GM18519 (cell line): ENCODE results near the gene FAM124B.

ENCODE experiments used
- ATAC-seq: cut with Tn5 transposase; IDR thresholded peaks from one replicate; pipeline ENCODE4 v1.9.1; 2021; ENCODE audit warnings: mild to moderate bottlenecking, moderate library complexity; ENCODE audit not compliant: unreplicated experiment, low FRiP score

FAM124B gene, protein sequence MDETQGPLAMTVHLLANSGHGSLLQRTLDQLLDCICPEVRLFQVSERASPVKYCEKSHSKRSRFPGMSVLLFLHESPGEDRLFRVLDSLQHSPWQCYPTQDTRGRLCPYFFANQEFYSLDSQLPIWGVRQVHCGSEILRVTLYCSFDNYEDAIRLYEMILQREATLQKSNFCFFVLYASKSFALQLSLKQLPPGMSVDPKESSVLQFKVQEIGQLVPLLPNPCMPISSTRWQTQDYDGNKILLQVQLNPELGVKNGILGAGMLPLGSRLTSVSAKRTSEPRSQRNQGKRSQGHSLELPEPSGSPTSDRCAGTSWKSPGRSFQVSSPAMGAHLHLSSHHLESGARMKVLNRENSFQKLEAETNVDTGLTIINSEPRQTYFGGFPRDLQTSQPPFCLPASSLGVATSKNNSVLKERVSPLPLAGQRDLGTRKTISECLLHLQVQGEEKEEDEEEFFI

DNA sequence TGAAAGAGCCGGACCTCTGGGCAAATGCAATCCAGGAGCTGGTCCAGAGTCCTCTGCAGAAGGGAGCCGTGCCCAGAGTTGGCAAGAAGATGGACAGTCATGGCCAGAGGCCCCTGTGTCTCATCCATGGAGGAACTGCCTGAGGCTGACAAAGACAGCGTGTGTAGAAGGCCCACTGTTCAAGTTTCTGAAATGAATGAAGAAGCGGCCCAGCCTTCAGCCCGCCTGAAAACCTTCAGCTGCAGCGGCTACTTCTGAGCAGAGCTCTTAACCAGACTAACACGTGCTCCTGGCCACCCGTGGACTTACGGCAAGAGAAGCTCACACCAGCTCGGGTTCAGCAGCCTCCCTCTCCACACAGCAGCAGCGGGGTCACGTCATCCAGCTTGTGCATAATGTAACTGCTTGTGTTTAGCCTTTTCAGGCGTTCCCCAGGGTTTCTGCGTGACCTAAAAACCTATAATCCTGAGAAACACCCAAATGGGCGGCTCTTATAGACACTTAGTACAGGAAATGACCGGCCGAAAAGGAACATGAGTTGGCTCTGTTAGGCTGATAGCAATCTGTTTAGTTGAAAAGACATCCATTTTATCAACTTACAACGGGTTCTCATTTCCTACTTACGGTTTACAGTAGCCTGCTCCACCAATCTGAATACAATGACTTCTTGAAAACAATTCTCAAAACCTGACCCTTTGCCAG is at the start of gene FAM124B:
Gene FAM124B (minus strand): TSS at position 467 of the 702 bp plus-strand sequence. CDS start 339 bp downstream, at position 128.
- peak; percentile 63 for ATAC-seq

DNA sequence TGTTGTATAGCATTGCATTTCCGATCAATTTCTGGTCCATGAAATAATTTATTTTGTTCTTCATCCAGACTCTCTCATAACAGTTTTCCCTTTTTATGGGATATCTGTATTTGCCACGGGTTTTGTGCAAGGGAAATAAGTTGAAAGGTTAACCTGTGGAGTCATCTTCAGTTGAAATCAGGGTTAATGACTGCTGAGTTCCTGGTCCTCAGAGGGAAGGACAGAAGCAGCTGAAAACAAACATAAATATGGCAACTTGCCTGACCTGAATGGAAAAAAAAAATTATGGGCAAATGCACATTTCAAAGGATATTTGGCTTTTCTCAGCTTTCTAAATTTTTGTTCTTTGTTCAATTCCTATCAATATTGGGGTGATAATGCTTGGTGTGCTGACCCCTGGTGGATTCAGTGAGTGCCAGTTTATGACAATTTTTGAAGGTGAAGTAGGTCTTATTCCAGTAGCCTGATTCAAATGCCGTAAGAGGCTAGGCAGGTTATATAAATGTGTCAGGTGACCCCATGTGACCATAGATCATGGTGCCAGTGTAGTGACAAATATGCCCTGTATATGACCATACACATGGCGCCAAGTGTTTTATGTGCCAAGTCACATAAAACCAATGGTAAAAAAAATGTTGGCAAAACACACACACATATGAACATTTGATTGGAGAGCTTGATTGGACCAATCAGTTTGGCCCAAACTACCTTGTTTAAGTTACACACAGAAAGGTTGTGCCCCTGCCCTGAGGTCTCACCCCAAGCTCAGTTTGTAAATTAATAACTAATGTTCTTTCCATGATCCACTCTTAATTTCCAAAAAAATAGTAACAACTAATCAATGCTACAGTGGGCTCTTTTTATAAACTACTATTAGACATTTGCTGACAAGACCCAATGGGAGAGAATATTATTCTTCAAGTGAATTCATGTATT is 47.6 kb upstream of the FAM124B start:
- peak; percentile 77 for ATAC-seq

DNA sequence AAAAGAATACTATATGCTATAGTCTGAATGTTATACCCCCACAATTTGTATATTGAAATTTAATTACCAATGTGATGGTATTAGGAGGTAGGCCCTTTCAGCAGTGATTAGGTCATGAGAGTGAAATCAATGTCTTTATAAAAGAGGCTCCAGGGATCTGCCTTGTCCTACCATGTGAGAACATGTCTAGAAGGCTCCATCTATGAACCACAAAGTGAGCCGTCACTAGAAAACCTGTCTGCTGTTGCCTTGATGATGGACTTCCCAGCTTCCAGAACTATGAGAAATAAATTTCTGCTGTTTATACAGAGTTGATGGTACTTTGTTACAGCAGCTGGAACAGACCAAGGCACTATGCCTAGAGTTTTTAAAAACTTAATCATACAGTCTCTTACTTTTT is 46.3 kb upstream of the FAM124B start:
- no peak for ATAC-seq

DNA sequence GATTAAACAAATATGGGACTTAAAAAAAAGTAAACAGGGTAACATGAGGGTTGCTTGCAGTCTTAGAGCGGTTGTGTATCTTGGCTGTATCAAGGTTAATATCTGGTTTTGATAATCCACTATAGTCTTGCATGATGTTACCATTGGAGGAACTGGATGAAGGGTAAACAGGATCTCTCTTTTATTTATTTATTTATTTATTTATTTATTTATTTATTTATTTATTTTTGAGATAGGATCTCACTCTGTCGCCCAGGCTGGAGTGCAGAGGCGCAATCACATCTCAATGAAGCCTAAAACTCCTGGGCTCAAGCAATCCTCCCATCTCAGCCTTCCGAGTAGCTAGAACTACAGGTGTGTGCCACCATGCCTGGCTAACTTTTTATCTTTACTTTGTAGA is 42.9 kb upstream of the FAM124B start:
- no peak for ATAC-seq

DNA sequence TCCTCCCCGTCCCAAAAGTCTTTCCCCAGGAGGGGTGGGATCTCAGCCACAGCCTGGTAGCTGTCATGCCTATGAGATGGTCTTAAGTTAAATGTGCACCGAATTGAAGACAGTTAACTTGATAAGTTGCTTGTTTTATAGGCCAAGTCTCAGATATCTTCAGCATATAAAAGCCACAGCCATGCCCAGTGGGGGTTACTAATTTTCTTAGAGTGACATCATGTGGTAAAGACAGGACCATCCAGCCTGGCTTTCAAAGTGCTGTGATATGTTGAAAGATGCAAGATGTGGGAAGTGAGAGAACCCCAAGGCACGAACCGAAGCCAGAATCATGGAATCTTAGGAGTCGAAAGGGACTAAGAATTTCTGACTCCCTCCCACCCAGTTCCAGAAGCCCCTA is 42.1 kb upstream of the FAM124B start:
- no peak for ATAC-seq

DNA sequence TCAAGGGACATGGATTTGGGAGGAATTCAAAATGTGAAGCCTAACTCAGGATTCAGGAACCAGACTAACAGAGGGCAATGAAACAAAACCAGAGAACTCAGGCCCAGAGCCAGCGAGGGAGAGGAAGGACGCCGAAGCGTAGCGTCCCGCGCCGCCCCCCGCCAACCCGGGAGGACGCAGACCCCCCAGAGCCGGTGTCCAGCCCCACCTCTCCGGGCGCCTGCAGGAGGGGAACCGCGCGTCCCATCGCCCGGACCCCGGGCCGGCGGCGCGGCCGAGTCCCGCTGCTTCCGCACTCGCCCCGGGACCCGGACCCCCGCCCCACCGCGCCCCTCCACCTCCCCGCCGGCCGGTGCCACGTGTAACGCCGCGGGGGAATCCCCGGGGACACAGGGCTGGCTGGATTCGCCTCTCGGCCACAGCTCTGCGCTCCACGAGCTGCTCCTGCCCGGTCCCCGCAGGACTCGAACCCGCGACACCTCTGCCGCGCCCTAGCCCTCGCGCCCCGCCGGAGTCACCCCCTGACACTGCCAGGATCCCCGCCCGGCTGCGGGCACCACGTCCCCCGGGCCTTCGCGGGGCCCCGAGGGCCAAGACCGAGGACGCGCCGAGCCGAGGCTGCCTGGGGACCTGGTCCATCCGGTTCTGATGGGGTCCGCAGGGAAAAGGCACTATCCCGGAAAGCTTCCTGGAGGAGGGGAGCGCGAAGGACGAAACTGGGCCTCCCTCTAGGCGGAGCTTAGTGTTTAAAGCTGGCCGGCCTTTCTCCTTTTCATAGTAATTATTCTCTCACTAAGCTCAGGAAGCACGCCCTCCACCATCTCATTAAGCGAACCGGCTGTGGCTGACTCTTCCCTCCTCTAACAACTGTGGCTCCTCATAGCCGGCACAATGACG is 40.4 kb upstream of the FAM124B start:
- no peak for ATAC-seq

DNA sequence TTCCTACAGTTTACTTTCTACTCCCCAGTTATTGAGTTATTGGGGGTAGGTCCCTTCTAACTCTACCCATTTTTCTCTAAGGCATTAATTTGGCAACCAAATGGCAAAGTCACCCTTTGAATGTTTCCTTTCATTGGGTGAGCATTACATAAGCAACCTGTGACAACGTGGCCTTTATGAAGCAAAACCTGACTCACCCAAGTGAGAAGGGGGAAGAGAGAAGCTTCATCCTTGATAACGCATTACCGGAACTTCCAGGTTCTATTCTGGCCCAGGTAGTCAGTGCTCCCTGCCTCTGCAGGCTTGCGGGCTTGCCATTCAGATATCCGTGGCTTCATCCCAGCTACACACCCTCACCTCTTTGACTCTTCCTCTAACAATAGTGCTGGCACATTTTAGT is 39.1 kb upstream of the FAM124B start:
- ATAC-seq, result no peak

DNA sequence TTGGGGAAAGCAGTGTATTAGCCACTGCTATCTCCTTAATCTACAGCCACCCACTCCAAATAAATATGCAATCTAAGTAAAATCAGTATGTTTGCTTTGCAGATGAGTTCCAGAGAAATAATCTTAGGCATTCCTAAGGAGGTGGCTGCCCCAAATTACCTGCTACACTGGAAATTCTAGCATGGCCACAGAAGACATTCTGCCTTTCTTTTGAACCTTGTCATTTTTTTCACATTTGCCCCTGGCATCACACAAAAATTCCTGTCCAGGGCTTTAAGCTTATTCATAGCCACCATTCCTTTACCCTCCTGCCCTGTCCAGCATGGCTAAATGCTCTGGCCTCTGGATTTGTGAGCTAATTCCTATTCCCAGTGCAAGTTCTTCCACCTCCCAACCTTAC is 36.8 kb upstream of the FAM124B start:
- no peak for ATAC-seq

DNA sequence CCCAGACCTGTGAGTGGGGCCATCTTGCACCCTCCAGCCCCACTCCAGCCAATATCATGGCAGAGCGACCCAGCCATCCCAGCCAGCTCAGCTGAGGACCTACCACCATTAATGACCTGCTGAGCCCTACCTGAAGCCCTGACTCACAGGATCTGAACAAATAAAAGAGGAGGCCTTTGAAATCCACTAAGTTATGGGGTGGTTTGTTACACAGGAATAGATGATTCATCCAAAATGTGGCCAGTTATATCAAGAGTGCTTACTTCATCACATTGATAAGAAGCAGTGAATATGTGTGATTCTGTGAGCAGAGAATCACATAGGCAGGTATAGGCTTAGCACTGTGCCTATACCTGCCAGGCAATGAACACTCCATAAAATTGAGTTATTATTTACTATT is 34.7 kb upstream of the FAM124B start:
- ATAC-seq, result no peak

DNA sequence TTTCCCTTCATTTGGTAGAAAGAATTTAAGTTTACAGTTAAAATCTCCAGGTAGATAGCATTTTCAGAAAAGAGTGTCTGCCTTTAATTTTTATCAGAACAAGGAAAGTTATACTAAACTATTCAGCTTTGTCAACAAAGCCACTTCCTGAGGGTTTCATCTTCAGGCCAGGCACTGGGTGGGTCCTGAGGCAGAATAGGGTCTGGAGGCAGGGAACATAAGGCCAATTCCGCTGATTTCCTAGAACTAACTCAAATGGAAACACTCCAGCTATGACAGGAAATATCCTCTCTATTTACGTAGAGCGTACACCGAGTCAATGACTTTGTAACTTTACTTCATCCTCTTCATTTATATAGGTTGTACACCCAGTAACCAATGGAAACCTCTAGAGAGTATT is 32.7 kb upstream of the FAM124B start:
- ATAC-seq, result no peak

DNA sequence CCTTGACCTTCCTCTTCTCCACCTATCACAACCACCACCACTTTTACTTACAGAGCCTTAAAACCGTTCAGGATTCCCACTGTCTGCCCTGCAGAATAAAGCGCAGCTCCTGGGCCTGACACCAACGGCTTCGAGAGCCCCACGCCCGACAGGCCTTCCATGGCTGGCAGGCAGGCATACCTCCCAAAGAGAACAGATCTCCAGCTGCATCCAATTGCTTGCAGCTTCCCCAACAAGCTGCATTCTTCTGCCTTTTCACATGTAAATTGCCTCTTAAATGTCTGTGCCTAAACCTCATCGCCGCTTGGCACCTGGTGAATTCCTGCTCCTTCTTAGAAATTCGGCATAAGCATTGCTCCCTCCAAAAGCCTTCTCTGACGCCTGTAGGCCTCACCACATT is 31.5 kb upstream of the FAM124B start:
- ATAC-seq, result no peak

DNA sequence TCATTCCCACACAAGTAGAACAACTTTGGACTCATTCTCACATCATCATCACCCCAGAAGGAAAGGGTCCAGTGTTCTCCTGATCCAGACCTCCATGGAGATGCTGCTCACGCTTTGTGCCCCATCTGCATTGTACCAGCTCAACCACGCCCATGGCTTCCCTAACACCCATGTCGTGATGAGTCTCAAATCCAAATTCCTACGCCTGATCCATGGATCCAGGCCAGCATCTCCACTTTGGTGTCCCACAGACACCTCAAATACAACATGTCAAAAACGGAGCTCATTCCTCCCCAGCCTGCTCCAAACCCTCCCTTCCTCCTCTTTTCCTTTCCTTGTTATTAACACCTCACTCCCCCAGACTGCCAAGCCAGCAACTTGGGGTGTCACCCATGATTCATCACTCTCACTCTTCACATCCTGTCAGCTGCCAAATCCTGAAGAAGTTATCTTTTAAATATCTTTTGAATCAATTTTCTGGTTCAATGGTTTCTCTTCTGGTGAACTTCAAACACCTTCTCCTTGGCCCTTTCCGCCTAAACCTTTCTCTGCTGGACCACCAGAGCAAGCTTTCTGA is 30.2 kb upstream of the FAM124B start:
- ATAC-seq, result no peak

DNA sequence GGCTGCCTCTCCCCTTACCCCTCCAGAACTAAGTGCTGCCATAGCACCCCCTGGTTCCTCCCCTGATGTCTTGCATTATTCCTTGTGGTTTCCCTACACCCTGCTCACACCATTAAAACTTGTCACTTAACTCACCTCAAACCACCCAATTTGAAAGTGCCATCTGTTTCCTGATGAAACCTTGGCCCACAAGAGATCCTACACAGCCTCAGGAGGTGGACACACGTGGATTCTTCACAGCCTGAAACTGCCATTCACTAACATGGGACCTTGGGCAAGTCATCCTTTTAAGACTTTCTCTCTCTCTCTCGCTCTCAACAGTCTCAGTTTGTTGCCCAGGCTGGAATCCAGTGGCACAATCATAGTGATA is 27.5 kb upstream of the FAM124B start:
- ATAC-seq, result no peak

DNA sequence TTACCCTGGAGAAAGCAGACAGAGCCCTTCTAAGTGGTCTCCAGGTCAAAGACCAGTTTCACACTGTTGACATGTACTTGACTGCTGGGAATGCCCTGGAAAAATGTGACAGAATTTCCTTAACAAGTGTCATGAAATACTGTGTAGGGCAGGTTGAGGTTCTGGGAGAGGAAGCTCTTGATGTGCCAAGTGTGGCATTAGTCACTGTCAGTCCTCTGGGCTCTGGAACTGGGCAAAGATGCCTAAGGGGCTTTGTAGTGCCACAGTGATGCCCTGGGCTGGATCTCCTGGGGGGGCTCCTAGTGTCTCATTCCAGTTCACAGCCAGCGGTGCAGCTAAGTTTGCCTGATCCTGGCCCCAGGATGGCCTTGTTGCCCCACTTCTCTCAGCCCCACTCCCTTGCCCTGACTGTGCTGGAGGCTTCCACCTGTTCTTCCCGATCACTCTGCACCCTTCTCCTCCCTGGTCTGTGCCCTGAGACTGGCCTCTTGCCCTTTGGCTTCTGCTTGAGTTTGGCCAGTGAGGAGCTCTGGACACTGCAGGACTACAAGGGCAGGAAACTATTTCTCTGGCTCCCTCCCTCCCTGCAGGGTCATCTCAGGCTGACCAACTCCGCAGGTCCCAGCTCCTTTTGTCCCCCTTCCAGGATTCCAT is 27.0 kb upstream of the FAM124B start:
- no peak for ATAC-seq

DNA sequence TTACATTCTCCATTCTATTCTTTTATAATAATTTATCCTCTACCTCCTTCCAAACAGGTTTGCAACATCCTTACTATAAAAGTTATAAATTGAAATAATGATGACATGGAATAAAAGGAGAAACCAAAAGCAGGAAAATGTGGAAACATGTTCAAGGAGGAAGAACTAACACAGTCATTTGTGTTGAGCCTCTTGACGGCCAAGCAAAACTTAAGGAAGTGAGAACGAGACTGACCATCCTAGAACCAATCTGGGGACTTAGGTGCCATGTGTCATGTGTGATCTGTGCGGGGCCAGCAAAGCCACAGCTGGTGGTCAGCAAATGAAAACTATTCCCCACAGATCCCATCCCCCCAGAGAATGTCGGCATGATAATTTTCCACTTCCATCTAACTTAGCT is 25.6 kb upstream of the FAM124B start:
- no peak for ATAC-seq

DNA sequence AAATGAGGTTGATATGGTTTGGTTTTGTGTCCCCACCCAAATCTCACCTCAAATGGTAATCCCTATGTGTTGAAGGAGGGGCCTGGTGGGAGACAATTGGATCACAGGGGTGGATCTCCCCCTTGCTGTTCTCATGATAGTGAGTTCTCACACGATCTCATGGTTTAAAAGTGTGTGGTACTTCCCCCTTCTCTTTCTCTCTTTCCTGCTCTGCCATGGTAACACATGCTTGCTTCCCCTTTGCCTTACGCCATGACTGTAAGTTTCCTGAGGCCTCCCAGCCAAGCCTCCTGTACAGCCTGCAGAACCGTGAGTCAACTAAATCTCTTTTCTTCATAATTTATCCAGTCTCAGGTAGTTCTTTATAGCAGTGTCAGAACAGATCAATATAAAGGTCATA is 24.7 kb upstream of the FAM124B start:
- ATAC-seq, result no peak

DNA sequence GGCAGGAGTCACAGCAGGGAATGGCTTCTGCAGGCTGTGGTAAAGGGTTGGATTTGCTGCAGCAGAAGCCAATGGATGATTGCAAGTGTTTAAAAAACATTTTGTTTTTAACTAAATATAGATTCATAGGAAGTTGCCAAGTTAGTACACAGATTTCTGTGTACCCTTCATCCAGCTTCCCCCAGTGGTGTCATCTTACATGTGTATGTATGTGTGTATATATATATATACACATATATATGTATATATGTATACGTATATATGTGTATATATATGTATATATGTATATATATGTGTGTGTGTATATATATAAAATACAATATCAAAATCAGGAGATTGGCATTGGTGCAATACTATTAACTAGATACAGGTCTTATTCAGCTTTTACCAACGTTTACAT is 19.2 kb upstream of the FAM124B start:
- no peak for ATAC-seq

DNA sequence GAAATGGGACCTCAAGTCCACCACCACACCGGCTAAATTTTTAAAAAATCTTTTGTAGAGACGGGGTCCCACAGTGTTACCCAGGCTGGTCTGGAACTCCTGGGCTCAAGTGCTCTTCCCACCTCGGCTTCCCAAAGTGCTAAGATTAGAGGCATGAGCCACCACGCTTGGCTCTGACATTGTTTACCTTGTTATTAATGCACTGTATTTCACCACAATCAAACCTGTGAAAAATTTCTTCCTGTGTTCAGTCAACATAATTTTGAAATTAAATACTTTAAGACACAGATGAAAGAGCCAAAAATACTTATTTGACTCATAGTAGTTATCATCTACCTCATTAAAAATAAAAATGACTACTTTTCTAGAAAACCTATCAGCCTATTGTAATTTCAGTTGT is 16.0 kb upstream of the FAM124B start:
- no peak for ATAC-seq

DNA sequence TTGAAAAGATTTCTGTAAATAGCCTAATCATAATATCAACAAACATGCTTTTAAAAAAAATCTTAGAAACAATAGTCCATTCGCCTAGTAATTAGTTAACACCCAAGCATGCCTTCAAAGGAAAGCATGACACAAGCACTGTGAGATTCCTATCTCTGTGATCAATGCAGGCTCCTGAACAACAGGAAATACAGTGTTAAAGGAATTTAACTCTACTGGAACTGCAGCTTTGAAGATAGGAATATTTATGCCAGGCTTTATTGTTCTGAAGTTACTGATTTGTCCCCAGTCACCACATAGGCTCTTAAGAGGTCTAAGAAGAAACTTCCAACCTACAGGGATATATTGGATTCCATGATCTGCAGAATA is 15.4 kb upstream of the FAM124B start:
- ATAC-seq, result no peak
